KOPT-K1 (cell line): ENCODE results near the gene PPP1R1A.

ENCODE experiments used
- H3K27ac ChIP-seq: fragments of 200-600 bp; sonication (generic); 2 replicates; pipeline ENCODE4 v1.5.1; 2016; ENCODE audit warnings: antibody characterized with exemption, mild to moderate bottlenecking, low read depth, low read length; ENCODE audit not compliant: poor library complexity, severe bottlenecking
- H3K36me3 ChIP-seq: fragments of 200-600 bp; sonication (generic); 2 replicates; pipeline ENCODE4 v1.5.1; 2017; ENCODE audit warnings: antibody characterized with exemption, mild to moderate bottlenecking, low read length, moderate library complexity; ENCODE audit not compliant: insufficient read depth
- H3K9me3 ChIP-seq: fragments of 200-600 bp; sonication (generic); 2 replicates; pipeline ENCODE4 v1.5.1; 2017; ENCODE audit warnings: antibody characterized with exemption, low read length, mild to moderate bottlenecking; ENCODE audit not compliant: insufficient read depth, poor library complexity, severe bottlenecking

The PPP1R1A gene

GRCh38 chr12:54608769-54609168, 20.3 kb upstream of the PPP1R1A start:
- Histone ChIP-seq H3K36me3 (no peaks in the 10 kb centered on the region), H3K27ac (no peak overlapping the region), H3K9me3 (no peaks in the 10 kb centered on the region)

GRCh38 chr12:54608156-54608555, 19.7 kb upstream of the PPP1R1A start:
- no peaks in the 10 kb centered on the region for H3K36me3 ChIP-seq
- no peaks in the 10 kb centered on the region for H3K9me3 ChIP-seq
- no peak overlapping the region for H3K27ac ChIP-seq

GRCh38 chr12:54606556-54606955, 18.1 kb upstream of the PPP1R1A start:
- Histone ChIP-seq H3K36me3 (no peaks in the 10 kb centered on the region), H3K9me3 (no peaks in the 10 kb centered on the region), H3K27ac (no peak overlapping the region)

GRCh38 chr12:54605138-54605970, 16.9 kb upstream of the PPP1R1A start:
- no peak overlapping the region for H3K27ac ChIP-seq
- H3K9me3 ChIP-seq, result no peaks in the 10 kb centered on the region
- no peaks in the 10 kb centered on the region for H3K36me3 ChIP-seq

GRCh38 chr12:54604436-54604835, 16.0 kb upstream of the PPP1R1A start:
- no peaks in the 10 kb centered on the region for H3K9me3 ChIP-seq
- H3K36me3 ChIP-seq, result no peaks in the 10 kb centered on the region
- no peak overlapping the region for H3K27ac ChIP-seq

GRCh38 chr12:54603872-54604271, 15.4 kb upstream of the PPP1R1A start:
- no peaks in the 10 kb centered on the region for H3K36me3 ChIP-seq
- no peaks in the 10 kb centered on the region for H3K9me3 ChIP-seq
- H3K27ac ChIP-seq, result no peak overlapping the region

- no peaks in the 10 kb centered on the region for H3K9me3 ChIP-seq
- no peak overlapping the region for H3K27ac ChIP-seq
- no peaks in the 10 kb centered on the region for H3K36me3 ChIP-seq
Observed at GRCh38 chr12:54603173-54603814, 14.8 kb upstream of the PPP1R1A start.

- Histone ChIP-seq H3K27ac (no peak overlapping the region), H3K36me3 (no peaks in the 10 kb centered on the region), H3K9me3 (no peaks in the 10 kb centered on the region)
Observed at GRCh38 chr12:54602661-54603060, 14.2 kb upstream of the PPP1R1A start.

GRCh38 chr12:54601841-54602240, 13.4 kb upstream of the PPP1R1A start:
- Histone ChIP-seq H3K9me3 (no peaks in the 10 kb centered on the region), H3K36me3 (no peaks in the 10 kb centered on the region), H3K27ac (no peak overlapping the region)

GRCh38 chr12:54598970-54599369, 10.5 kb upstream of the PPP1R1A start:
- H3K27ac ChIP-seq, result no peak overlapping the region
- H3K9me3 ChIP-seq, result no peaks in the 10 kb centered on the region
- no peaks in the 10 kb centered on the region for H3K36me3 ChIP-seq

GRCh38 chr12:54596526-54596946, 8.1 kb upstream of the PPP1R1A start:
- no peaks in the 10 kb centered on the region for H3K9me3 ChIP-seq
- no peaks in the 10 kb centered on the region for H3K36me3 ChIP-seq
- H3K27ac ChIP-seq, result no peak overlapping the region

GRCh38 chr12:54595471-54595870, 7.0 kb upstream of the PPP1R1A start:
- H3K27ac ChIP-seq, result no peak overlapping the region
- no peaks in the 10 kb centered on the region for H3K9me3 ChIP-seq
- no peaks in the 10 kb centered on the region for H3K36me3 ChIP-seq

GRCh38 chr12:54593725-54594124, 5.3 kb upstream of the PPP1R1A start:
- Histone ChIP-seq H3K27ac (no peak overlapping the region), H3K9me3 (no peaks in the 10 kb centered on the region), H3K36me3 (no peaks in the 10 kb centered on the region)

- Histone ChIP-seq H3K36me3 (no peaks in the 10 kb centered on the region), H3K9me3 (no peaks in the 10 kb centered on the region)
Observed at GRCh38 chr12:54593135-54593534, 4.7 kb upstream of the PPP1R1A start.

GRCh38 chr12:54592316-54592715, 3.9 kb upstream of the PPP1R1A start:
- no peaks in the 10 kb centered on the region for H3K9me3 ChIP-seq
- no peak overlapping the region for H3K27ac ChIP-seq
- H3K36me3 ChIP-seq, result no peaks in the 10 kb centered on the region

More at GRCh38 chr12:54593135-54593534, 4.7 kb upstream of the PPP1R1A start:
- no peak overlapping the region for H3K27ac ChIP-seq
